GM21423 (cell line): ENCODE results near the gene IGHMBP2.

ENCODE experiments used
- ATAC-seq: cut with Tn5 transposase; IDR thresholded peaks from one replicate; pipeline ENCODE4 v1.9.1; 2021; ENCODE audit warnings: mild to moderate bottlenecking, moderate library complexity; ENCODE audit not compliant: unreplicated experiment

Gene IGHMBP2

GRCh38 chr11:68889948-68890446 lies 13.7 kb upstream of the IGHMBP2 start:
- no peak for ATAC-seq

GRCh38 chr11:68890490-68891231 lies 13.0 kb upstream of the IGHMBP2 start:
- ATAC-seq, result no peak

- ATAC-seq, result no peak
Observed at GRCh38 chr11:68891351-68891948, 12.2 kb upstream of the IGHMBP2 start.

DNA sequence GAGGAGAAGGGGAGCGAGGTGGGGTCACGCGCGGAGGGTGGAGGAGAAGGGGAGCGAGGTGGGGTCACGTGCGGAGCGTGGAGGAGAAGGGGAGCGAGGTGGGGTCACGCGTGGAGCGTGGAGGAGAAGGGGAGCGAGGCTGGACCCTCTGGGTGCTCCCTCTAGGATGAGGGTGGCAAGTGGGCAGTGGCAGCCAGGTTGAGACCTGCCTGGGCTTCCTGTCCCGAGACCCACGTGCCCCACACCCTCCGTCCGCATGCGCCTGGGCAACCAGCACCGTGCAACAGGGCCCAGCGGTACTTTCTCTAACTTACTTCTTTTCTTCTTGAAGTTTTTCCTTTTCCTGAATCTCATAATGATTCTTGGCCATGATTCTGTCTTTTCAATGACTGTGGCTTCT lies 11.1 kb upstream of the IGHMBP2 start:
- no peak for ATAC-seq

DNA sequence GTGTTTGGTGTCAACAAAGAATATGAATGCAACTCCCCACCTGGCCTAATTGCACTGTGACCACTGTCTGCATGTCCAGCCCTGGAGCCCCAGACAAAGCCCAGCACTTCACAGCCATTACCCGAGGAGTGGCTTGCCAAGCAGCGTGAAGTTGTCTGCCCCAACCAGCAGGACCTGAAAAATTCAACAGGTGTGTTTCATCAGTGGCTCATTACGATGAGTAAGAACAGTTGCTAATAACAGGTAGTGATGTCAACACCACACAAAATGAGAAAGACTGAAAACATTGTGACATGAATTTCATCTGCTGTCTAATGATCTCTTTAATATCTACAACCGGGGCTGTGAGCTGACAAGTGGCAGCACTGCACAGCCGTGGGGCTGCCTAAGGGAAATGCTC lies 10.4 kb upstream of the IGHMBP2 start:
- no peak for ATAC-seq

DNA sequence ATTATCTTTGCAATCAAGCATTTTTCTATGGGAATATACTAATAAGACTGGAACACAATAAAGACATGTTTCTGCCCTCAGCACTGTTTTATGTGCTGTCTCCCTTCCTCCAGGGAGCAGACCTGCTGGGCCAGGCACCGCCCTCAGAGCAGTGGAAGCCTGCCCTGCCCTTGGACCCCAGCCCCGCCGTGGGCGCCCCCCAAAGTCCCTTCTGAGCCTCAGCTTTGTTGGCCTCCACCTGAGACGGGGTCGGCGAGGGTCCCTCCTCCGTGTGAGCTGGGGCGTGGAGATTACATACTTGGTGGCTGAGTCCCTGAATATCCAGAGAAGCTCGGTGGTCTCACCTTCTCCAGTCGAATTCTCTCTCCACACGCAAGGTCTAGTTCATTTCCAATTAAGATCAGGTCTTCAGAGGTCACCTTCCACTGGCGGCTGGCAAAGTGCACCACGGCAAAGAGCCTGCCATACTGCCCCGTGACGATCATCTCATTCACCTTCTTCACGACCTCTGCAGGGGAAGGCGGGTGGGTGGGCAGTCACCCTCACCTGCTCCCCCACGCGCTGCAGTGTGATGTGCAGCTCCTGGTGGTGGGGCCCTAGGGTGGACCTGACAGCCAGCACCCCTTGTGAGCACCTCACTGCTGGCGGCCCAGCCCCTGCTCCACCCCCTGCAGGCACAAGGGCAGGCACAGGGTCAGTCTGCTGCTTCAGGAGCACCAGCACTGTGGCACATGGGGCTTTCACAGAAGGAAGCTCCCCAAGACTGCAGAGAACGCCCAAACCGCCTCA lies 7.3 kb upstream of the IGHMBP2 start:
- ATAC-seq, result no peak

DNA sequence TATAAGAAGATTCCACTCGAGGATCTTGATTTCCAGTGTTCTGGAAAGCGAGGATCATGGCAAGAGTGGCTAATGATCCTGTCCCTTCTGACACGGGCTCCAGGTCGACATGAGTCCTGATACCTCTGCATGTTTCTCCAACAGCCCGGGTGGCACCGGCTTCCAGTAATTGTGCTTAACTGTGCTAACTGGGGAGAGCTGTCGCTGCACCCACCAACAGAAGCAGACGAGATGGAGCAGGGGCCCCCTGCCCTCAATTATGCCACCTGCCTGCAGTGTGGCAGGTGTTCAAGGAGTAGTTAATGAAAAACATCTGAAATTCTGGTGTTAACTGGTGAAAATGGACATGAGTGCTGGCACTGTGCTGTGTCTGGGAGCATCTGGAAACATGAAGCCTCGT lies 6.2 kb upstream of the IGHMBP2 start:
- no peak for ATAC-seq

DNA sequence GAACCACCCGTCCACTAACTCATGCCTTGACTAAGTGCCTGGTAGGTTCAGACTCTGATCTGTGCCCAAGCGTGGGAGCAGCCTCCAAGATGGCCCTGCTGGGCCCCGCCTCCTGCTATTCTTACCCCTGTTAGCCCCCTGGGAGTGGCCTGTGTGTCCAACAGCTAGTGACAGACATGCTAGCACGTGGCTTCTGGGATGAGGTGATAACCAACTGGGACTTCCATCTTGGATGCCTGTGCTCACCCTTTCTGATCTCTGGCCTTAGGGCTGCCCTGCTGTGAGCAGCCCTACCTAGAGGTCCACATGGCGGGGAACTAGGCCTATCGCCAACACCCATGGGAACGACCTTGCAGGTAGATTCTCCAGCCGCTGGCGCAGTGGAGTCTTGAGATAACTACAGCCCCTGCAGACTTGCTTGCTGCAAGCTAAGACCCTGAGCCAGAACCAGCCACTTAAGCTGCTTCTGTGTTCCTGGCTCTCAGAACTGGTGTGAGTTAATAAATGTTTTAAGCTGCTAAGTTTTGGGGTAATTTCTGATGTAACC lies 2.8 kb upstream of the IGHMBP2 start:
- ATAC-seq, result no peak

- ATAC-seq, result peak; percentile 18
Observed at GRCh38 chr11:68904248-68904847, 657 bp downstream of the IGHMBP2 start.

- no peak for ATAC-seq
Observed at GRCh38 chr11:68905421-68906360, 2.0 kb downstream of the IGHMBP2 start.

- ATAC-seq, result no peak
Observed at GRCh38 chr11:68908273-68908672, 4.6 kb downstream of the IGHMBP2 start.

DNA sequence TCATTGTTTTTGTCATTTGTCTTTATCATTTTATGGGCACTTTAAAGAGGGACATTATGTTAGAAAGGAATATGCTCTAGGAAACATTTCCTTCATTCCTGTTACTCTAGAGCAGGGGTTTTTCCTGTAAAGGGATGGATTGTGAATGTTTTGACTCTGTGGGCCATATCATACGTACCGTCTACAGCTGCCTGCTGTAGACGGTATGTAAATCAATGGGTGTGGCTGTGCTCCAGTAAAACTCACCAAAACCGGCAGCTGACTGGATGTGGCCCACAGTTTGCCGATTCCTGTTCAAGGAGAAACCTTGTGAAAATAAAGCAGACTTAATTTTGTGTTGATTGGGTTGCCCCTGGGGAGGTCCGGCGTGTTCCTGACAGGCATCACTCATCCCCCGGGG lies 7.3 kb downstream of the IGHMBP2 start:
- ATAC-seq, result no peak

- ATAC-seq, result no peak
Observed at GRCh38 chr11:68911731-68912130, 8.0 kb downstream of the IGHMBP2 start.

GRCh38 chr11:68912254-68912653 lies 8.6 kb downstream of the IGHMBP2 start:
- ATAC-seq, result no peak

DNA sequence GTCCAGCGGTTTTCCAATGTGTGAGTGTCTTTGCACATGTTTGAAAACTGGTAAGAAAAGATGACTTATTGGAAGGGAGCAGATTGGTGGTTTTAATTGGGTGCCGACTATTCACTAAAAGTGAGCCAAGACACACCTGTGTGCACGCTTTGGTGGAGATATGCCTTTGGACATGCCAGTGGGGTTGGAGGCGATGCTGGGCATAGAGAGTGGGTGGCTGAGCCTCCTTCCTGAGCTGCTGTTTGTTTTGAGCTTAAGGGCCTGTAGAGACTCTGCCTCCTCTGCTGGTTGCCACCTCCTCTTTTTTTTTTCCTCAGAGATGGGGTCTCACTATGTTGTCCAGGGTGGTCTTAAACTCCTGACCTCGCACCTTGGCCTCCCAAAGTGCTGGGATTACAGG lies 9.5 kb downstream of the IGHMBP2 start:
- no peak for ATAC-seq

- no peak for ATAC-seq
Observed at GRCh38 chr11:68914761-68915160, 11.1 kb downstream of the IGHMBP2 start.

- no peak for ATAC-seq
Observed at GRCh38 chr11:68916439-68916838, 12.7 kb downstream of the IGHMBP2 start.

DNA sequence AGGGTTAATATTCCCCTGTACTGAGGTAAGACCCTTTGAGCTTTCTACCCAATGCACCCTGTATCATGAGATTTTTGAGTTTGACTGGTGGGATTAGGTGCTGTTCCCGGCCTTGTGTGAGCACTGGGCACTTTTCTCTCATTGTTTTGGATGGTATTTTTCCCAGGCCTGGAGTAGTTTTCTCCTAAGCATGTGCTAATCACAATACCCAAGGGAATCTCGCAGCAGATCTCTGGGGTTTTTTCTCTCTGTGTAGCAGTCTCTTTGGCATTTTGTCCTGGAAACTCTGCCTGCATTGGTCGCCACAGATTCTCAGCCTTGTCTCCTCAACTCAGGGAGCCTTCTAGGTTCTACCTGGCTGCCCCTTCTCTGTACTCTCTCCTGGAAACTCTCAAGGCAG lies 19.9 kb downstream of the IGHMBP2 start:
- ATAC-seq, result no peak

DNA sequence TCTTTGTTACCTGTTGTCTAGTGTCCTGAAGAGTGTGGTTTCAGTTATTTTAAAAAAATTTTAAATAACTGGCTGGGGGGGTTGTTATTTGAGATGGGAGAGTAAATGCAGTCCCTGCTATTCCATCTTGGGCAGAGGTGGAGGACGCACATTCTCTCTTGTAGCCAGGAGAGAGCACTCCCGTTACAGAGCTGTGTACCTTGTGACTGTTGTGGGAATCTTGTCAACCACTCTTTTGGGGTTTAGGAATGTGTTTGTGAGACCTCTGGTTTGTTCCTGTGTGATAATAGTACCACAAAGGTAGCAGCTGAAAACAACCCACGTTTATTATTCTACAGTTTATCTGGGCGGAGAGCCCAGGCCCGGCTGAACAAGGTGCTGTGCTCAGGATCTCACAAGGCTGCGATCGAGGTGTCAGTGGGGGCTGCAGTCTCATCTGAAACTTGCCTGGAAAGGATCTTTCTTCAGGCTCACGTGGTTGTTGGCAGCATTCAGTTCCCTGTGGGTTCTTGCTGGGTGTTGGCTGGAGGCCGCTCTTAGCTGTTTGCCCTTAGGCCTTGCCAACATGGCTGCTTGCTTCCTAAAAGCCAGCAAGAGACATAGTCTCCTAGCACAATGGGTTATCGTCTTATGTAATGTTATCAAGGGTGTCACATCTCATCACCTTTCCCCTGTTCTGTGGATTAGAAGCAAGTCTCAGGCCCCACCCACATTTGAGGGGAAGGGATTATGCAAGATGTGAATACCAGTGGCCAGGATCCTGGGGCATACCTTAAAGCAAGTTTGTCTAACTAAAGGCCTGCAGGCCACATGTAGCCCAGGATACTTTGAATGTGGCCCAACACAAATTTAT lies 20.6 kb downstream of the IGHMBP2 start:
- ATAC-seq, result no peak
